NCI-H524 treated with DMSO at 0.1 percent for 48 hours (cell line): ENCODE results near the gene GSDMA.
A peak's percentile ranks its signal among the peaks of the same experiment; 100 is the strongest.

Source experiments
- DNase-seq: peaks from one replicate; lab custom pipeline; 2025; lab: John Stamatoyannopoulos, UW

GSDMA gene, protein sequence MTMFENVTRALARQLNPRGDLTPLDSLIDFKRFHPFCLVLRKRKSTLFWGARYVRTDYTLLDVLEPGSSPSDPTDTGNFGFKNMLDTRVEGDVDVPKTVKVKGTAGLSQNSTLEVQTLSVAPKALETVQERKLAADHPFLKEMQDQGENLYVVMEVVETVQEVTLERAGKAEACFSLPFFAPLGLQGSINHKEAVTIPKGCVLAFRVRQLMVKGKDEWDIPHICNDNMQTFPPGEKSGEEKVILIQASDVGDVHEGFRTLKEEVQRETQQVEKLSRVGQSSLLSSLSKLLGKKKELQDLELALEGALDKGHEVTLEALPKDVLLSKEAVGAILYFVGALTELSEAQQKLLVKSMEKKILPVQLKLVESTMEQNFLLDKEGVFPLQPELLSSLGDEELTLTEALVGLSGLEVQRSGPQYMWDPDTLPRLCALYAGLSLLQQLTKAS

DNA sequence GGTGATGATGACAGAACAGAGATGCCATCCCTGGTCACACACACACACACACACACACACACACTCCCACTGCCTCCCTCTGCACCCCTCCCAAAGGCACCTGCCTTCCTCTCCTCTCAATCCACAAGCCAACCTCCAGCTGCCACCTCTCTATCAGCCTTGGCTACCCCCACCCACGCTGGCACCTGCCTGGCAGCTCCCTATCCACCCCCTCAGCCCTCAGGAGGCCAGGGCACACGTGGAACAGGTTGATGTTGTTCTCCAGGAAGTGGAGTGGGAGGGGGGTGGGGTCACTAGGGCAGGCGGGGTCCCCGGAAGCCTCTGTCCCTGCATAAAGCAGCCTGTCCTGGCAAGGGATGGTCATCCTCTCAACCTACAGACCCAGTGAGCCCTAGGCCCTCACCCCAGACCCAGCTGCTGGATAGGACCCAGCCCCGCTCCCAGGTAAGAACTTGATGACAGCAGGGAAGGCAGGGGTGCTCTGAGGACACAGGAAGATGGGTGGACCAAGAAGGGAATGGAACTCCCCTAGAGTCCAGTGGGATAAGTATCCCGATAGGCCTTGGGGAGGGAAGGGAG, at the start of gene GSDMA:
Gene GSDMA (plus strand): TSS at position 363 of the 579 bp plus-strand sequence. CDS start 2,684 bp downstream, outside the sequence.
- no peak for DNase-seq

DNA sequence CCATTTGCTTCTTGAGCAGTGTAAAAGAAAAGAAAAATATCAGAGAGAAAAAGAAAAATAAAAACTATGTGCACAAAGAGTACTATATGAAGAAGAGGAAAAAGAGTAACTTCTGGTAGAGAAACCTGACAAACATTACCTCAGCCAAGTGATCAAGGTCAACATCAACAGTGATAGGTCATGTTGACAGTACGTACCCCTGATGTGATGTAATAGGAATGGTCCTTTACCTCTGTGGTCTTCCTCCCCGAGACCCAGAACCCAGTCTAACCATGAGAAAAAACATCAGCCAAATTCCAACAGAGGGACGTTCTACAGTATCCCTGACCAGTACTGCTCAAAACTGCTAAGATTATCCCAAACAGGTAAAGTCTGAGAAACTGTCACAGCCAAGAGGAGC, 48.8 kb upstream of the GSDMA start:
- no peak for DNase-seq

DNA sequence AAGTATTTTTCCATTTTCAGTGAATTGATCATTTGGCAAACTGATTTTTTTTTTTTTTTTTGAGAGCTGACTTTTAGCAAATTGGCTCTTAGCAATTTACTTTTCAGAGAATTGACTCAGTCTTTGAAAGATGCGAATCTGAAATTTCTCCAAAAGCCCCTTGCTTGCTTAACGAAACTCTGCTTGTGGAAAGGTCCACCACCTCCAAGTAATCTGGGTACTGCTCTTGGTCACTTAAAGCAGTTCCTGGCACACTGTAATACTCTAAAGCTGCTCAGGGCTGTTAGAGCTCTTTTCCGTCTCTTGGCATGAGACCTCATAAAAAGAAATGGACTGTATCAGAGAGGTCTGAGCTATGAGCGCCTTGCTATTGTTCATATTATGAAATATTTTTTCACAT, 47.2 kb upstream of the GSDMA start:
- no peak for DNase-seq

DNA sequence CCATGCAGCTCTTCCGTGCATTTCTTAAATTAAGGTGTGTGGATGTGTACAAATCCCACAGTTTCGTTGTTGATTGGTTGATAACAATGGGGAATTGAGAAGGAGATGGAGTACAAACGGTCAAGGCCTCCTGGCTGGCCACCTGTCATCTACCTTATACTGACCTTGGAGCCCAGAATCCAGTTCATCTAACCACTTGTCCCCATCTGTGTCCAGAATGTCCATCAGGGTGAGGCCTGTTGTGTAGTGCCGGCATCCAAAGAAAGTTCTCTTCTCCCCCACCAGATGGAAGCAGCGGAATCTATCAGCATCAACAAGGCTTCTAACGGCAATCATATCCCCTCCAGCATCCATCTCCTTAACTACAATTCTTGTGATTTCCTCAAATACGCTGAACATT, 45.9 kb upstream of the GSDMA start:
- DNase-seq, result no peak

DNA sequence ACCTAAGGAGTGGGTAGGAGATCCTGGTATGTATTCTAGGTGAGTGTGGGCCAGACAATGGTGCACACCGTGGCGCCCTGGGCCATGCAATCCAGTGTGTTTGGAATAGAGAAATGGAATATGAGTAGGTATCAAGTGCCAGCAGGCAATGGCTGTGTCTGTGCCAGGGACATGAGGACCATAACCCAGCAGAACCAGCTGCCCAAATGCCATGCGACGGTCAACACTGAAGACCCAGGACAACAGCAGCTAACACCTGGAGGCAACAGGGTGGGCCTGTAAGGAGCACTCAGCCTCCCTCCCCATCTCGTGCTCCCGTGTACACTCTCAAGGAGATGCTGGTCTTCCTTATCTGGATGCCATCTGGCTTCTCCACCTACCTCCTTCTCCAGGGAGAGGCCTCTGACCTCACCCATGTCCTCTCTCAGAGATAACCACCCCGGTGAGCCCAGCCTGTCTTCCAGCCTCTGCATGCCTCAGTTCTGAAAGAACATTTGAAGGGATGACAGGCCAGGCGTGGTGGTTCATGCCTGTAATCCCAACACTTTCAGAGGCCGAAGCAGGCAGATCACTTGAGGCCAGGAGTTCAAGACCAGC, 43.6 kb upstream of the GSDMA start:
- DNase-seq, result no peak

DNA sequence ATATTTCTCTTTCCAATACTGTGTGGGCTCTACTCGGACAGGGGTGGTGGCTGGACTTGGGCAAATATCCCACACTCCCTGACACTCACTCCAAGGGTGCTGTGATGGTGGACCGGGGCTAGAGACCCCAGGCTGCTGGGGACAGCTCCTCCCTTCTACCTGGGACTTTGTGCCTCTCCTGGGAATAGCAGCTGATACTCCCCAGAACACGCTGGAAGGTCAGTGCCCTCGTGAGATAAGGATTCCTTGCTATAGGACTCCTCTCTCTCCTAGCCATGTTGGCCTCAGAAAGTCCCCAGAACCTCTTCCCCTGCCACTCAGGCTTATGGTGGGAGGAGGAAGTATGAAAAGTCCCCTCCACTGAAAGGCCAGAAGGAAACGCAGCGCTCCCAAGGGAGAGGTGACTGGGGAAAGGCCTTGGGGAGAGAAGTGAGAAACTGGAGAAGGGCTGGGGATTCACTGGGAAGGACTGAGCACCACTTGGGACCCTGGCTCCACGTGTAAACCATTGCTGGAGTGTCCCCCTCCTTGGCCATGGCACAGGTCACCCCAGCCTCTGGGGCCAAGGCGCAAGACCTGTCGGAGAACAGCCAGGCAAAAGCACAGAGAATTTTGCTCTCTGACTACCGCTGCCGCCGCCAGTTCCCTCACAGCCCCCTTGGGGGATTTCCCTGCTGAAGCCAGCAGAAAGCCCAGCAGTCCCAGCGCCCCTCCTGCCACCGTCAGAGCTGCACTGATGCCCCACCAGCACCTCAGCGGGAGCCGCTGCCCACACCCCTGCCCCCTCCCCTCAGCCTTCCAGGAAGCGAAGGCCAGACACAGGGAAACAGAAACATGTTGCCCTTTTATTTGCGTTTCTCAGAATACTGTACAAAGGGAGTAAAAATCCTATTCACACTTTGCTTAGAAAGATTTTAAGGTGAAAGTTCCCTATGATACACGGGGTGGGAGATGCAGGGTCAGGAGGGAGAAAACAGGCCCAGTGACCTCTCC, 42.3 kb upstream of the GSDMA start:
- no peak for DNase-seq

DNA sequence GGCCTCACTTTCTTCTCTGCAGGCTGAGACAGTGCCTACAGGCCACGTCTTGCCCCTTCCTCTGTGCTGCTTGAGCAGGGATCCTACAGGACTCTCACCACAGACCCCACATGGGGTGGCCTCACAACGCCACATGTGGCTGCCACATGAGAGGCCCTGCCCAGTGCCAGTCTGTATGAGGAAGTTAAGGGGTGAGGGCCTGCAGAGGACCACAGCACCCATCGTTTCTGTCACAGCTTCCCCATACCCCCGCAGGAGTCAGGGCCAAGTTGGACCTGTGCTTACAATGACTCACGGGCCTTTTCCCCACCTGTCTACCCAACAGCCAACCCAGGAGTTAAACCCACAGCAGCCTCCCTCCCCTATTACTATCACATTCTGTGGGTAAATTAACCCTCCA, 41.5 kb upstream of the GSDMA start:
- DNase-seq, result no peak

DNA sequence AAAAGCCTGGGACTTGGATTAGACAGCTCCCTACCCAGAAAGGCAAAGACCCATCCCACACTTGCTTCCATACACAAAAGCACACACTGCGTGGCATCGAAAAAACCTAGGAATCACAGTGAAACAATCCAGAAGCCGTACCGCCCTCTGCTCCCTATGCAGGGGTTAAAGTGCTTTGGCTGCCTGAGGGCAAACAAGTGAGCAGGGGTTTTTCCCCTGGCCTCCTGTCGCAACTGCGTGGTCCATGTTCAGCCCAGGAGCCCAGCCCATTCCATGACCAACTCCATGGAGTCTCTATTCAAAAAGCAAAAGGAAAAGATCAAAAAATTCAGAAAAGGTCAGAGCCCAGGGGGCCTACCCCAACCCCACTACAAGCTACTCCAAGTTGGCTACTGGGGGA, 40.8 kb upstream of the GSDMA start:
- DNase-seq, result no peak

DNA sequence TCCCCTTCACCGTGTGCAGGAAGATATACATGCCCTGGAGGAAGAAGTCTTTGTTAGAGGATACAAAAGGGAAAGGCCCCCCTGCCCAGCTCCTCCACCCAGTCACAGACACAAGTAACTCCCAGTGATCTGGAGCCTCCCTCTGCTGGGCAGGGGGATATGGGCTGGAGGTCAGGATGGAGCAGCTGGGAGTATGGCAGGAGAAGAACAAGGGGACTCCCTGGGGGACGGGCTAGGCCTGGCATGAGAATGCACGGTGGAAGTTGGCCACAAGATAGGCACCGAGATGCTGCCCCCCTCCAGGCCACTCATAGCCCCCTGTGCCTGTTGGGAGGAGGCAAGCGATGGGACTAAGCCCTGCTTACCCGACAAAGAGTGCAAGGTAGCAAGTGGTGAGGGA, 39.6 kb upstream of the GSDMA start:
- no peak for DNase-seq

DNA sequence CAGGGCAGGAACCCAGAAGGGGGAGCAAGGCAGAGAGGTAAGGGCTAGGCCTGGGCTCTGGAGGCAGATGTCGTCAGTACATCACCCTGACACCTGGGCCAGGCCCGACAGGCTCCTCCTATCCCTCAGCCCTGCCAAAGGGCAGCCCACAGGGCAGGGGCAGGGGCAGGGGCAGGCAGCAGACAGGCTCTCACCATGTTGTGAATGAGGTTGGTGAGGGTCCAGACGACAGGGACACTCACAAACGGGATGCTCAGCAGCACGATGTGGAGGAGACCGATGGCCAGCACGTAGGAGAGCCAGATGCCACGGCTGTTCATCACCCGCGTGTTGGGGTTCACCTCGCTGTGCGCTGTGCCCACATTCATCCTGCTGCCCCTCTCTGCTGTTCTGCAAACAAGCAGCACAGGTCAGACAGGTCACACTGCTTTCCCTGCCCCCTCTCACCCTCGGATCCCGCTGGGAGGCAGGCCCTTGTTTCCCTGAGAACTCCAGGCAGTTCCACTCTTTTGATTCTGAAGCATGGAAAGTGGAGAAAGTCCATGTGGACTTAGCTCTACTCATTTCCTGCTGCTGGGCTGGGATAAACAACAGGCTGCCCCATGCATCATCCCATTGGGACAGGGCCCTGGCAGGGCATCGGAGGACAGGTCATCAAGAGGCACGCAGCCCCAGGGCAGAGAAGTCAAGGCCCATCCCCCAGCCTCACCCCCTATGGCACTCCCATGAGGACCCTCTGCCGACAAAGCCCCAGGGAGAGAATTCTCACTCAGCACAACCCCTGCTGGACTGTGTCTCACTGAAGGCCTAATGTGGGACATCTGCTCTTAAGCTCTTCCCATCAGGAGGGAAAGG, 38.7 kb upstream of the GSDMA start:
- DNase-seq, result no peak

DNA sequence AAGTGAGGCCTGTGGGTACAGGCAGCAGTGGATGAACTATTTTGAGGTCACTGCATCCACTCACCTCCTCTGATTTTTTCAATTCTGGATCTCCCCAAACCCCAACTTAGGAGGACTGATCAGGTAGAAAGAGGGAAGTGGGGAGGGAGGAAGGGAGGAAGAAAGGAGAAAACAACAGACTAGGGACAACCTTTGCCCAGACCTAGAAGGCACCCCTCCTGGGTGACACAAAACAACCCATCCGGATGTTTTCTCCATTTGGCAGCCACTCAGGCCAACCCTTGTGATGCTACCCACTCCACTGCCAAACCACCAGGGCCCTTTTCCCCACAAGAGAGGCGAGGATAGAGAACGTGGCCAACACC, 38.1 kb upstream of the GSDMA start:
- no peak for DNase-seq

DNA sequence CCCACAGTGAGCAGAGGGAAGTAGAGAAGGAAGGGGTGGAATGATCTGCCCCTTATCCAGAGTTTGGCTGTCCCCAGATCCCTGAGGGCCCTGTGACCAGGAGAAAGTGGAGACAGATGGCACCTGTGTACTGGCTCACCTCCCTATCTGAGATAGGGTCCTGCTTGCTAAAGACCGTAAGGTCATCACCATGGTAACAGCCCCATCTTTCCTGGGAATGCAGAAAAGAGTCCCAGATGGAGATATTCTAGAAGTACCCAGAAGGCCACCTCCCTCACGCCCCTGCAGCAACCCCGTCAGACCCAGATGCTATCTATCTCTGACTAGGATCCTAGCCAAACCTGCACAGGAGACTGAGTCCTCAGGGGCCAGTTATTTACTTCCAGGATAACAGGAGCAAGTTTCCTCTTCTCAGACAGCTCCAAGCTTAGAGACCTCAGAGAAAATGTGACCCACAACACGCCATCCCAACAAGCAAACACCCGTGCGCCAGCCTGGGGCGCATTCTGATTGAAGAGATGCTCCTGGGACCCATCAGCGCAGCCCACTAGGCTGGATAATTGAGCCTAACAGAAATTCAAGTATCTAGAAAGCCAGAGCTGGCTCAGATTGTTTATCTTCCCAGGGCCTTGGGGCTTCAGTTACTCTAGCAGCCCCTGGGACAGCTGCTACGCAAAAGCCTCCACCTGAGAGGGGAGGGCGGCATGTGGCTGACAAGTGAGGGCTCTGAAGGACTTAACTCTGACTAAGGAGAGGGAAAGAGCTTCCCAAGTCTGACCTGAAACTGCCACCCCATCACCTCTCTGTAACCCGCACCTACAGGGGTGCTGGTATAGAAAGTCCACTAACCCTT, 37.3 kb upstream of the GSDMA start:
- DNase-seq, result peak; percentile 9

DNA sequence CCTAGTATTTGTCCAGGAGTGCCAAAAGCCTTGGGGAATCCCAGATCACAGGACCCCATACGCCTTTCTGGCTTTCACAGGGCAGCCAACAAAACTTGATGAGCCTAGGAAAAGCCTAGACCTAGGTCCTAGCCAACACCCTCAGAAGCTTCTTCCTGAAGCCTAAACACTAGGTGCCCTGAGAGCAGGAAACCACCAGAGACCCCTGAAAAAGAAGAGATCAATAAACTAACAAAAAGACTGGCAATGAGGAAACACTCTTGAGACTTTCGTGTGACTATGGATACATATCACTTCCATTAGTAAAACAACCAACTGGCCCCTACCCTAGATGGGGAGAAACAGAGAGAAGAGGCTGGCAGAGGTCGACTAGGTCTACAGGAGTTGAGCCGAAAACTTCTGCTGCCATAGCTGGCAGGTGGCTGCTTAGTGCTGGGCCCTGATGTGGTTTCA, 36.6 kb upstream of the GSDMA start:
- DNase-seq, result no peak

DNA sequence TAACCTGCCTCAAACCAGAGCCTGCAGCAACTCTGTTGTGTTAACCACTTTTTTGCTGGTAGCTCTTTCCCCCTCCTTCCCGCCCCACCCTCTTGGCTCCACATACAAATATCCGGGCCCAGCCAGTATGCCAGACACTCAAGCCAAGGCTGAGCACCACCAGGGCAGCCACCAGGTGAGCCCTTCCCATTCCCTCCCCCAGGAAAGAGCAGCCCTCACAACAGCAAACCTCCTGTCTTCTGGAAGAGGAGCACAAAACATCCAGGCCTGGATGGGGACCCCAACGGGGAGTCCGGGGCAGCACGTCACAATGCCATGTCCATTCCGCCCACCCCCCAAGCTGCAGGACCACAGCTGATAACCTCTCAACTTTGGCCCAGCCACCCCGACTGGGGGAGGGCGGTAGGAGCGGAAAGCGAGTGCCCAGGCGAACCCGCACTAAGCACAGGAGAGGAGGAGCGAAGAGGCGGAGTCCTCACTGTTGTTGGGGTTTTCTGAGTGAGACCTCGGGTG, 36.2 kb upstream of the GSDMA start:
- DNase-seq, result no peak

DNA sequence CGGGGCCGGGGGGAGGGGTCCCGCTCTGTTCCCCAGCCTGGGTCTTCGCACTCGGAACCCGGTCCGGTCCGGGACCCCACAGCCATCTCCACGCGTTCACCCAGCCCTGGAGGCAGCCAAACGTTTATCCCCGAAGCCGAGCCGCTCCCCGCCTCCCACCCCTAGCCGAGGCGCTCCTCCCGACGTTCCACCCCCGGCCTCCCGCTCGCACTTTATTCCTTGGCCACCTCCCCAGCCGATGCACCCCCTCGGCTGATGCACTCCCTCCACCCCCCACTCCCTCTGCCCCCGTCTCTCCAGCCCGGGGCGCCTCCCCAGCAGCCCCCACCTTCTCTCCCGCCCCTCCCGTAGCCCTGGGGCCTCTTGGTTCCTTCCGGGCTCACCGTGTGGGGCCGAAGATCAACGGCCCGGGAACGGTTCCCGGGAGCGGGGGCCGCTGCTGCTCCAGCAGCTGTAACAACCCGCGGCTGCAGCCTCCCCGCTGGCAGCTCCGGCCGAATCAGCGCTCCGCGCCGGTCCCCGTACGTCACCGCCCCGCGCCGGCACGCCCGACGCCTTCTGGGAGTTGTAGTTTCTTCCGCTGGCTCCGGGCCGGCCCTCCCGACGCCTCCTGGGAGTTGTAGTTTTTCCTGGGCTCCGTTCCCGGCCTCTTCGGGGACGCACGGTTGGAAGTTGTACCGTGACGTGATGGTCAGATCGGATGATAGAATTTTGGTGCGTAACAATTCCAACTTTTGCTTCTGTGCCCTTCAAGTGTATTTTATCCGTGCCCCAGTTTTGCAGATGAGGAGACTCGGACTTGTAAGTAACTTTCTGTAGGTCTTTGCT, 35.5 kb upstream of the GSDMA start, which contains the start of the genes LRRC3C and ORMDL3:
Gene LRRC3C (plus strand): TSS at position 632 of the 828 bp plus-strand sequence. CDS start 13,792 bp downstream, outside the sequence.
Gene ORMDL3 (minus strand): TSS at position 501 of the 828 bp plus-strand sequence. CDS start 3,398 bp downstream, outside the sequence.
- DNase-seq, result peak; percentile 60

DNA sequence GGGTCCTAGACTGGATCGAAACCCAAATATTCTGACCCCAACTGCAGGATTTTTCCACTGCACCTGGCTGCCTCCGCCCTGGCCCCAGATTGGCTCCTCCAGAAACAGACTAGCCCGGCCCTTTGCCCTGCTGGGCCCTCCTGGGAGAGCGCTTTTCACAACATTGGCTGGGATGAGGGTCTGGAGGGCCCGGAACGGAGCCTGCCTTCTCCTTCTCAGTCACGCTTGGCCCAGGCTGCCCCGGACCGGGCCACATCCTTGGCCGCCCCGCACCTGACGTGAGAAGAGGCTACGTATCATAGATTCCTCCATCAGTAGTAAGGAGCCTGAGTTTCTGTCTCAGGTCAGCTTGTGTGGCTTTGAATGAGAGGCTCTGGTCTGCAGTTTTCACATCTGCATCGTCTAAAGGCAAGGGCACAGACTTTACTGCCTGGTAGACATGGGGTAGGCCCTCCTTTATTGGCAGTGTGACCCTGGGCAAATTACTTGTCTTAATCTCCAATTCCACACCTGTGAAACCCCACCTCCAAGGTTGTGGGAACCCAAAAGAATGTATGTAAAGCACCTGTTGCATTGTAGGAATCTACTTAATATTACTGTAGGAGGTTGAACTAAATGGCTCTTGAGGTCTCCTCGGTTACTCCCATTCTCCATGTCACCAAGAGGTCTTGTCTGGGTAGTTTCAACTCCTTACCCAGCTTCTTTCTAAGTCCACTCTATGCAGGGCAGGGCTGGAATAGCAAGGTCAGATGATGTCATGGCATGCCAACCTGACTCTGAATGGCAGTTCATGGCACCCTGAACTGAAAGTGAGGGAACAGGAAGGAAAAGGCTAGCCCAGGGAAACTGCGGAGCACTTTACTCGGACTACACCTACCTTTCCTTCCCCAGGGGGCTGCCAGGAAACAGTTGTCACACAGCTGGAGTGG, 34.6 kb upstream of the GSDMA start:
- DNase-seq, result no peak

DNA sequence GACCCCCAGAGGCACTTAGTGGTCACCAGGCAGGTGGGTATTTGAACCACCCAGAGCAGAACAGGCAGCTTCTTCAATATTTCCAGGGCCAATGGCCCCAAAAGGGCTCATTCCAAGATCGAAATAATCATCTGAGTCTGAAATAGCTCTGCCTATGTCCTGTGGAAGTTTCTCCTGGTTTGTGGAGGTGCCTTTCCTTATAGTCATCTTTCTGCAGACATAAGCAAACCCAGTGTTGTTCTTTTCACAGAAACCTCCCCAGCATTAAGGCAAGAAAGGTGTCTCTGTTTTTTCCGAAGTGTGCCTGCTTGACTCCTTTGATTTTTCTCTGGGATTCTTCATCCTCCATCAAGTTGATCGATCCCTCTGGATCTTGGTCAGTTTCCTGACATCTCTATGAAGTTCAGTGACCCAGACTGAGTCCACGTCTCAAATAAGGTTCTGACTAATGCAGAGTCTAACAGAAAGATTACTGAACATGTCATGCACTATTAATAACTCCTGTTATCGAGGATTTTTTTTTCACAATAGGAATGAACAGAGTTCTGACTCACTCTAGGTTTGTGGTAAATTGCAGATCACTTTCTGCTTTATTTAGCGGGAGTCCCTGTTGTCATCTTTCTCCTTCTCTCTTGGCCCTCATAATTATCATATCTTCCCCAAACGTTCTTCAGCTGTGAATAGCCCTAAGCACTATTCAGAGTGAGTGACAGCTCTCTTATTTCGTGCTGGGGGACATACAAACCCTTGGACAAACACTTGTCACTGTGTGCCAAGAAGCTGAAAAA, 33.8 kb upstream of the GSDMA start:
- no peak for DNase-seq
